K562 (cell line): Measurements from ENCODE around the gene SRCAP. TPM values are rescaled to one million over a fixed set of nuclear protein-coding genes. Genes with fewer than 3 reads are reported as not detected.

Source experiments
- ATAC-seq: fragments of 200-7000 bp; cut with Tn5 transposase; 3 replicates; pipeline ENCODE4 v1.9.1; 2020; ENCODE audit warnings: moderate library complexity
- BruUV-seq: library from RNA; stranded (reverse); fragments of 400-500 nt; replicated peaks from 2 replicates; lab custom pipeline; 2021; lab: Mats Ljungman, UMichigan
- CTCF ChIA-PET: fragments of 300-600 bp; formaldehyde crosslinking; extraction: SDS; loops from one replicate; lab custom pipeline; 2021; ENCODE audit warnings: low intra/inter-chr PET ratio; lab: Yijun Ruan, JAX
- POLR2A ChIA-PET: fragments of 300-600, 350-650 bp; sonication (Branson Sonifier 250); formaldehyde crosslinking; extraction: SDS; loops from one replicate; lab custom pipeline; 2021; ENCODE audit warnings: antibody characterized with exemption, inconsistent platforms; lab: Yijun Ruan, JAX
- DNase-seq, 4 experiments: peaks; one replicate each; pipeline versions ENCODE4 v3.0.0 to v3.0.0-alpha.2; 2011 to 2018; ENCODE audit warnings: low spot score in 3 of 4, mixed read lengths in 3 of 4; ENCODE audit errors: extremely low read depth in 1 of 4
- FAIRE-seq: peaks from 2 replicates; lab custom pipeline; 2011; peaks lifted over from hg19 to GRCh38; lab: Jason Lieb, UNC
- H2AFZ ChIP-seq: 2 replicates; pipeline ENCODE4 v1.6.0; 2011; ENCODE audit warnings: low read depth, low read length, control low read depth, inconsistent platforms
- H3K27ac ChIP-seq: fragments of 200-600 bp; 3 replicates; pipeline ENCODE4 v1.8.0; 2011; ENCODE audit warnings: low read depth, mild to moderate bottlenecking, control low read depth, inconsistent platforms, low read length, moderate library complexity, mixed read lengths; ENCODE audit errors: extremely low read depth
- H3K27me3 ChIP-seq, 2 experiments: fragments of 300-600 bp in 1 of 2; 2 replicates in 1 of 2; 3 replicates in 1 of 2; pipeline versions ENCODE4 v1.6.0 to v1.8.0; 2011; ENCODE audit warnings: inconsistent platforms in 2 of 2, low read length in 2 of 2, mild to moderate bottlenecking in 1 of 2, mixed read lengths in 1 of 2, moderate library complexity in 1 of 2; ENCODE audit not compliant: control insufficient read depth in 2 of 2, insufficient read depth in 2 of 2
- H3K36me3 ChIP-seq: fragments of 300-600 bp; 3 replicates; pipeline ENCODE4 v1.8.0; 2011; ENCODE audit warnings: mild to moderate bottlenecking, low read length, inconsistent platforms; ENCODE audit not compliant: control insufficient read depth, insufficient read depth
- H3K4me1 ChIP-seq, 2 experiments: fragments of 200-600 bp in 1 of 2; replicated peaks in 1 of 2; 2 replicates in 1 of 2; 3 replicates in 1 of 2; pipeline versions ENCODE4 v1.5.1 to v1.8.0; 2011; ENCODE audit warnings: inconsistent platforms in 2 of 2, low read length in 2 of 2, mild to moderate bottlenecking in 1 of 2, mixed read lengths in 1 of 2, moderate library complexity in 1 of 2; ENCODE audit not compliant: control insufficient read depth in 2 of 2, insufficient read depth in 2 of 2
- H3K4me2 ChIP-seq: 2 replicates; pipeline ENCODE4 v1.6.1; 2011; ENCODE audit warnings: low read length, control low read depth, inconsistent platforms, mixed read lengths; ENCODE audit not compliant: insufficient read depth
- H3K4me3 ChIP-seq: fragments of 200-600 bp; sonication (generic), shearing (Covaris generic); 2 replicates; pipeline ENCODE4 v1.5.1; 2016; ENCODE audit warnings: control low read depth, inconsistent platforms
- H3K79me2 ChIP-seq: fragments of 200-600 bp; 3 replicates; pipeline ENCODE4 v1.8.0; 2011; ENCODE audit warnings: low read length, inconsistent platforms; ENCODE audit not compliant: control insufficient read depth, insufficient read depth
- H3K9ac ChIP-seq, 2 experiments: 2 replicates each; pipeline versions ENCODE4 v1.6.0 to v1.6.1; 2011; ENCODE audit warnings: low read depth in 2 of 2, low read length in 2 of 2, control low read depth in 1 of 2, inconsistent platforms in 1 of 2, mild to moderate bottlenecking in 1 of 2, mixed read lengths in 1 of 2; ENCODE audit not compliant: insufficient read depth in 1 of 2
- H3K9me1 ChIP-seq: one replicate; pipeline ENCODE4 v1.6.0; 2011; ENCODE audit warnings: inconsistent platforms, mild to moderate bottlenecking, low read length, moderate library complexity; ENCODE audit not compliant: control insufficient read depth, insufficient read depth
- H3K9me3 ChIP-seq: replicated peaks from 2 replicates; pipeline ENCODE4 v1.5.1; 2011; ENCODE audit warnings: low read depth, low read length, inconsistent platforms; ENCODE audit not compliant: control insufficient read depth, insufficient read depth
- H4K20me1 ChIP-seq: replicated peaks from 2 replicates; pipeline ENCODE4 v1.6.1; 2011; ENCODE audit warnings: low read length, inconsistent platforms, mixed read lengths; ENCODE audit not compliant: control insufficient read depth, insufficient read depth
- BRD4 ChIP-seq: fragments of 200-600 bp; sonication (generic); IDR thresholded peaks from 2 replicates; pipeline ENCODE4 v1.6.1; 2017; ENCODE audit warnings: inconsistent platforms
- ELF2 ChIP-seq: fragments of 250-450 bp; sonication (Bioruptor Pico); IDR thresholded peaks from 2 replicates; pipeline ENCODE4 v1.5.0; 2021; ENCODE audit warnings: mild to moderate bottlenecking
- ILF3 ChIP-seq: fragments of 450-650 bp; IDR thresholded peaks from 2 replicates; pipeline ENCODE4 v1.6.1; 2018; ENCODE audit warnings: antibody characterized with exemption, mild to moderate bottlenecking, moderate library complexity, borderline replicate concordance
- KDM5B ChIP-seq: fragments of 200-600 bp; sonication (generic); IDR thresholded peaks from 2 replicates; pipeline ENCODE4 v1.6.1; 2012; ENCODE audit warnings: low read depth, mild to moderate bottlenecking, moderate library complexity, low read length, control low read depth, inconsistent platforms; ENCODE audit not compliant: insufficient replicate concordance
- L3MBTL2 ChIP-seq: fragments of 450-650 bp; IDR thresholded peaks from 2 replicates; pipeline ENCODE4 v1.6.1; 2016; ENCODE audit warnings: mild to moderate bottlenecking, moderate library complexity
- MTA1 ChIP-seq: fragments of 450-650 bp; IDR thresholded peaks from 2 replicates; pipeline ENCODE4 v1.6.1; 2017; ENCODE audit warnings: borderline replicate concordance
- NFATC3 ChIP-seq: fragments of 450-650 bp; IDR thresholded peaks from 2 replicates; pipeline ENCODE4 v1.6.1; 2017; ENCODE audit warnings: mild to moderate bottlenecking
- PURB ChIP-seq: sonication (generic); formaldehyde crosslinking; IDR thresholded peaks from 2 replicates; pipeline ENCODE4 v1.9.0; 2021; ENCODE audit warnings: low read depth, mild to moderate bottlenecking, missing genetic modification reagents
- RBM14 ChIP-seq: fragments of 200-400 bp; formaldehyde crosslinking; IDR thresholded peaks from 2 replicates; pipeline ENCODE4 v1.6.1; 2018; ENCODE audit warnings: low read depth, mild to moderate bottlenecking, low read length, moderate library complexity, borderline replicate concordance; ENCODE audit not compliant: insufficient read depth
- RBM39 ChIP-seq: fragments of 200-400 bp; formaldehyde crosslinking; optimal IDR thresholded peaks from 2 replicates; pipeline ENCODE3; 2018; ENCODE audit warnings: low read depth, low read length
- SIN3A ChIP-seq, 2 experiments: fragments of 150-350 bp in 1 of 2; IDR thresholded peaks; 2 replicates each; pipeline ENCODE4 v1.6.1; 2011 to 2016; ENCODE audit warnings: borderline replicate concordance in 2 of 2, low read depth in 2 of 2, low read length in 2 of 2, mild to moderate bottlenecking in 2 of 2, moderate library complexity in 2 of 2; ENCODE audit not compliant: control insufficient read depth in 1 of 2
- SRF ChIP-seq, 2 experiments: fragments of 250-450, 450-650 bp in 1 of 2; sonication (Bioruptor Pico) in 1 of 2; sonication (generic) in 1 of 2; formaldehyde crosslinking; IDR thresholded peaks; 2 replicates each; pipeline versions ENCODE4 v1.5.0 to v1.5.1; 2020 to 2022; ENCODE audit warnings: mild to moderate bottlenecking in 1 of 2, missing genetic modification reagents in 1 of 2
- SRSF1 ChIP-seq: fragments of 200-400 bp; formaldehyde crosslinking; IDR thresholded peaks from 2 replicates; pipeline ENCODE4 v1.6.1; 2017; ENCODE audit warnings: mild to moderate bottlenecking, low read depth, low read length, moderate library complexity
- SRSF7 ChIP-seq: fragments of 200-400 bp; formaldehyde crosslinking; optimal IDR thresholded peaks from 2 replicates; pipeline ENCODE3; 2017; ENCODE audit warnings: mild to moderate bottlenecking, low read depth, low read length
- TAL1 ChIP-seq: fragments of 450-650 bp; IDR thresholded peaks from 2 replicates; pipeline ENCODE4 v1.6.1; 2016; ENCODE audit warnings: mild to moderate bottlenecking
- ZNF174 ChIP-seq: fragments of 250-450 bp; sonication (Bioruptor Pico); IDR thresholded peaks from 2 replicates; pipeline ENCODE4 v1.4.0; 2020; ENCODE audit warnings: mild to moderate bottlenecking
- ZNF197 ChIP-seq: fragments of 200-800 bp; sonication (Bioruptor generic); IDR thresholded peaks from 2 replicates; pipeline ENCODE4 v1.6.1; 2016; ENCODE audit warnings: low read depth, missing genetic modification characterization, missing compliant biosample characterization
- WGBS: fragments of 100-300 bp; shearing (Covaris generic); methylation state at CpG from one replicate; pipeline ENCODE4 v1.1.6; 2016; ENCODE audit warnings: low coverage, mixed read lengths; ENCODE audit not compliant: insufficient coverage; ENCODE audit errors: missing lambda C conversion rate; 5-methylcytosine and 5-hydroxymethylcytosine counted together
- in situ Hi-C: fragments of 300-500 bp; cut with MboI; formaldehyde crosslinking; loops from 4 replicates; pipeline ENCODE4 v1.15.0; 2018; ENCODE audit warnings: inconsistent platforms, mixed read lengths
- intact Hi-C: fragments of 100-400 bp; cut with micrococcal nuclease; formaldehyde crosslinking; loops from 2 replicates; pipeline ENCODE4 v1.14.2; 2022
- polyA plus RNA-seq, 8 experiments: library from polyadenylated mRNA; depleted of rRNA in 4 of 8; stranded (reverse) in 5 of 8; unstranded in 3 of 8; fragments of >200 nt; fragmentation: Nextera tagmentation in 2 of 8; fragmentation: Illumina TruSeq in 1 of 8; extraction: Ambion mirVana in 2 of 8; extraction: Trizol in 1 of 8; gene quantifications; 2 replicates each; pipeline versions ENCODE4 v1.2.1 to v1.2.3, GENCODE V29; 2011 to 2014; ENCODE audit warnings: inconsistent platforms in 1 of 8, missing spikeins in 1 of 8
- total RNA-seq, 7 experiments: library from RNA; depleted of rRNA in 6 of 7; stranded (reverse); fragments of >200 nt in 6 of 7; fragmentation: Illumina TruSeq in 2 of 7; extraction: Trizol in 2 of 7; gene quantifications; 2 replicates each; pipeline versions ENCODE4 v1.2.1 to v1.2.3, GENCODE V29; 2011 to 2021; ENCODE audit warnings: low replicate concordance in 1 of 7
- TF ChIP-seq, protein P1 (sequence below): IDR thresholded peaks from 2 replicates; pipeline ENCODE4 v1.6.1; 2016; ENCODE audit warnings: missing genetic modification characterization, missing compliant biosample characterization
- TF ChIP-seq, protein P2 (sequence below): fragments of 450-650 bp; IDR thresholded peaks from 2 replicates; pipeline ENCODE4 v1.6.1; 2018; ENCODE audit warnings: mild to moderate bottlenecking, low read depth; ENCODE audit not compliant: partially characterized antibody

Gene SRCAP
- total and polyA plus RNA-seq, 9 of the 15 experiments (the other 6 are each of a cell fraction or from before 2014, with no cell fraction given): 0.21 to 62.6 (median 5.8) TPM

DNA sequence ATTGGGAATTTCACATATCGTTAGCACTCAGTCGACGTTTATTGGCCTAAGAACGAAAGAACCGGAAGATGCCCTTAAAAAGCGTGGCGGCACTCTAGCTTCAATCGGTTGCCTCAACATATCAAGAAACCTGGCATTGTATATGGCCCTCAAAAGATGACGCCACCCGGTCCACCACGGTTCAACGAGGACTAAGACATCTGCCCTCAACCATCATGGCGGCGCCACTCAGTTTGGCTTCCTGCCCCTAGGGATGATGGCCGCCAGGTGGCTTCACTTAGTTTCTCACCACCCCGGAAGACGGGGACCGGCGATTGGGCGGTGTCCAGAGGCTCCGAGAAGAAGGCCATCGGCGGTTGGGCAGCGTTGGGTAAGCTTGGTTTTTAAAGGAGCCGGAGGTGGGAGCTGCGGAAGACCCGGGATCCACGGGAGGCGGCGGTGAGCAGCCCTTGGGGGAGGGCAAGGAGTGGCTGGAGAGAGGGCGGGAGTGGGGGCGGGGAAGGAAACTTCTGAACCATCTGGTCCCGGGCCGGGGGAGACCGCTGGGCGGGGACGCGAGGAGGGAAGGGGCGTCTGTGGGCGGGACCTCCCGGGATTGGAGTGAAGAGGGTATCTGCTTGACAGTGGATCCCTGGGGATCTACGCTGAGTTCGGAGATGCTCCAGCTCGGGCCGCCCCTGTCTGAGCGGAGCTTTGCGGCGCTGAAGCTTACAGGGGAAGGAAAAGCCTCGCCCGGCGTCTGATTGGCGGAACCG lies 48.4 kb upstream of the SRCAP start, which contains the start of gene PRR14:
Gene PRR14 (plus strand): TSS at position 592 of the 755 bp plus-strand sequence. CDS start 686 bp downstream, outside the sequence.
- POLR2A ChIA-PET: interaction anchor here (0.6 to 3.2 kb wide), 15 partner anchors 8 to 285 kb away, joined by 3 to 10 read pairs (median 3); partner anchors contain the start of genes DCTPP1, FBRS, TBC1D10B and ZNF688
- TF ChIP-seq, protein P1, sequence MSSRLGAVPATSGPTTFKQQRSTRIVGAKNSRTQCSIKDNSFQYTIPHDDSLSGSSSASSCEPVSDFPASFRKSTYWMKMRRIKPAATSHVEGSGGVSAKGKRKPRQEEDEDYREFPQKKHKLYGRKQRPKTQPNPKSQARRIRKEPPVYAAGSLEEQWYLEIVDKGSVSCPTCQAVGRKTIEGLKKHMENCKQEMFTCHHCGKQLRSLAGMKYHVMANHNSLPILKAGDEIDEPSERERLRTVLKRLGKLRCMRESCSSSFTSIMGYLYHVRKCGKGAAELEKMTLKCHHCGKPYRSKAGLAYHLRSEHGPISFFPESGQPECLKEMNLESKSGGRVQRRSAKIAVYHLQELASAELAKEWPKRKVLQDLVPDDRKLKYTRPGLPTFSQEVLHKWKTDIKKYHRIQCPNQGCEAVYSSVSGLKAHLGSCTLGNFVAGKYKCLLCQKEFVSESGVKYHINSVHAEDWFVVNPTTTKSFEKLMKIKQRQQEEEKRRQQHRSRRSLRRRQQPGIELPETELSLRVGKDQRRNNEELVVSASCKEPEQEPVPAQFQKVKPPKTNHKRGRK (tag): no peak
- TF ChIP-seq ZNF174 (no peak), NFATC3 (no peak), PURB (CRISPR knock-in tag) (no peak), RBM39 (no peak), MTA1 (peak; percentile 90), SRSF1 (no peak), ILF3 (no peak), SRF (CRISPR knock-in tag; IDR thresholded peaks at IDR 0.05) (peak in 1 of 2 experiments; percentile 89; a peak in 2 of 4 replicates), ZNF197 (CRISPR knock-in tag) (peak; percentile 93), KDM5B (no peak), SRSF7 (no peak), TAL1 (no peak), RBM14 (no peak), L3MBTL2 (peak; percentile 82), ELF2 (CRISPR knock-in tag) (peak; percentile 90), BRD4 (no peak; the same call in 1 of the 2 replicates), SIN3A (IDR thresholded peaks at IDR 0.05; ENCODE audit: borderline replicate concordance in 2 of 2, control insufficient read depth in 1 of 2, low read depth in 2 of 2, low read length in 2 of 2) (0 out of 4 replicates have a peak, but pooled peaks of 1 of the 2 experiments have one; percentile 47)
- TF ChIP-seq, protein P2, sequence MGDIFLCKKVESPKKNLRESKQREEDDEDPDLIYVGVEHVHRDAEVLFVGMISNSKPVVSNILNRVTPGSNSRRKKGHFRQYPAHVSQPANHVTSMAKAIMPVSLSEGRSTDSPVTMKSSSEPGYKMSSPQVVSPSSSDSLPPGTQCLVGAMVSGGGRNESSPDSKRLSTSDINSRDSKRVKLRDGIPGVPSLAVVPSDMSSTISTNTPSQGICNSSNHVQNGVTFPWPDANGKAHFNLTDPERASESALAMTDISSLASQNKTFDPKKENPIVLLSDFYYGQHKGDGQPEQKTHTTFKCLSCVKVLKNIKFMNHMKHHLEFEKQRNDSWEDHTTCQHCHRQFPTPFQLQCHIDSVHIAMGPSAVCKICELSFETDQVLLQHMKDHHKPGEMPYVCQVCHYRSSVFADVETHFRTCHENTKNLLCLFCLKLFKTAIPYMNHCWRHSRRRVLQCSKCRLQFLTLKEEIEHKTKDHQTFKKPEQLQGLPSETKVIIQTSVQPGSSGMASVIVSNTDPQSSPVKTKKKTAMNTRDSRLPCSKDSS: no peak

More for the DNA sequence above, 48.4 kb upstream of the SRCAP start, which contains the start of gene PRR14:
- Histone ChIP-seq H3K79me2 (peaks cover 18% of the 10 kb centered on the region), H3K36me3 (peaks cover 32% of the 10 kb centered on the region), H3K4me2 (peak within 1 kb of the TSS; percentile 94), H3K9me3 (no peaks in the 10 kb centered on the region; the same call in 1 of the 2 replicates), H3K9ac (peak within 1 kb of the TSS; percentile 98 to 100), H3K9me1 (no peaks in the 10 kb centered on the region), H3K4me1 (peaks cover 12 to 39% of the 10 kb centered on the region in 2 experiments; a peak in 4 of 5 replicates), H3K4me3 (peak within 1 kb of the TSS; percentile 98), H2AFZ (peak within 1 kb of the TSS; percentile 99), H3K27me3 (no peaks in the 10 kb centered on the region), H4K20me1 (no peaks in the 10 kb centered on the region), H3K27ac (peak within 1 kb of the TSS; percentile 98)
- ATAC-seq (peak; percentile 94), DNase-seq (peak; percentile 93 to 100 (median 97)), FAIRE-seq (peak; percentile 98)
- 9% methylated on average over 40 of the region's 53 CpGs for WGBS
- intact Hi-C loops (loop anchor here (10.0 kb wide), 3 partner anchors 164 to 586 kb away; partner anchors contain the start of genes ALDOA, TBX6 and YPEL3), in situ Hi-C loops (no loop called here)
- CTCF ChIA-PET: no interaction called here
- no TSS peak for BruUV-seq
